ENCODE measurements around the gene SLC16A3. TPM values are rescaled to one million over a fixed set of nuclear protein-coding genes. Genes with fewer than 3 reads are reported as not detected.

The SLC16A3 gene
- polyA plus RNA-seq, 1 donor (not counting 4 experiments of a cell fraction or from before 2014, with no cell fraction given) = 35.7 TPM

DNA sequence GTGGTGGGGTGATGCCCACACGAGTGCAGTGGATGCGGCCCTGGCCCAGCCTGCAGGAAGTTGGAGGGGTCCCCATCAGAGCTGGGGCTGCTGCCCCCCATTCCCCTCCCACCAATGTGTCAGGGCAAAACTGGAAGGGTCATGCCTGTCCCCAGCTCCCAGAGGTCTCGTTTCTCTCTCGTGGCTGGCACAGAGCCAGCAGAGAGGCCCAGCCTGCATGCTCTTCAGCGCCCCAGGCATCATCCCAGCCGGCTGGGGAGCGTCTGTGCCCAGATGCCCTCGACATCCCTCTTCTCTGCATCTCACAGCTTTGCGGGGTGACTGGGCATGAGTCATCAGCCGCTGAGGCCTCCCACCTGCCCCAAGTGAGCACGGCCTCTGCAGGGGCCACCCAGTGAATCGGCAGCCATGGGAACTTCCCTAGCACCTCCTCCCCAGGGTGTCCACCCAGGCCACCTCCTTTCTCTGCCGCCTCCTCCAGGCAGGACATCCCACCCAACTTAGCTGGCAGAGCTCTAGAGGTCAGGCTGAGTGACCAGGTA is 54.4 kb downstream of the SLC16A3 start:
- no peaks in the 10 kb centered on the region for H3K9me3 ChIP-seq (ENCODE audit: control insufficient read depth, low read depth, low read length)
- no peak for TF ChIP-seq CTCF (optimal IDR thresholded peaks at IDR 0.05 in 1 of 3, IDR thresholded peaks at IDR 0.05 in 1 of 3, conservative IDR thresholded peaks at IDR 0.05 in 1 of 3; ENCODE audit: extremely low read depth in 1 of 3, insufficient read depth in 2 of 3, low read length in 3 of 3)
- peaks cover 40% of the 10 kb centered on the region for H3K4me1 ChIP-seq (ENCODE audit: control insufficient read depth, extremely low read depth, insufficient read depth, low read length)
- H3K36me3 ChIP-seq (ENCODE audit: control insufficient read depth in 2 of 2, extremely low read depth in 1 of 2, insufficient read depth in 2 of 2, low read length in 2 of 2) = no peaks in the 10 kb centered on the region
- no peak overlapping the region for H3K4me3 ChIP-seq (ENCODE audit: control insufficient read depth in 2 of 3, extremely low read depth in 1 of 3, insufficient read depth in 2 of 3, low read depth in 1 of 3, low read length in 3 of 3)
- no peaks in the 10 kb centered on the region for H3K79me2 ChIP-seq (ENCODE audit: control insufficient read depth, insufficient read depth, low read length)
- FAIRE-seq (no peak), DNase-seq (ENCODE audit: low read depth, low spot score) (peak; percentile 77)
- H4K20me1 ChIP-seq (ENCODE audit: control insufficient read depth, extremely low read depth, insufficient read depth, low read length) = no peaks in the 10 kb centered on the region
- no peak overlapping the region for H2AFZ ChIP-seq (ENCODE audit: control insufficient read depth, low read length)
- H3K4me2 ChIP-seq (ENCODE audit: control insufficient read depth, extremely low read depth, insufficient read depth, low read depth, low read length) = peak overlapping the region; percentile 22
- dilution Hi-C loops (cut with MboI; ENCODE audit: extremely low pct_ligation_motif_present, low sequenced_read_pairs) = no loop called here
- no peaks in the 10 kb centered on the region for H3K27me3 ChIP-seq (ENCODE audit: control insufficient read depth, extremely low read depth, insufficient read depth, low read length)
- no peaks in the 10 kb centered on the region for H3K9me1 ChIP-seq (ENCODE audit: control insufficient read depth, extremely low read depth, insufficient read depth, low read length)
- no peak overlapping the region for H3K9ac ChIP-seq (ENCODE audit: control insufficient read depth, extremely low read depth, insufficient read depth, low read length)
- peak overlapping the region; percentile 26 for H3K27ac ChIP-seq (ENCODE audit: control insufficient read depth, insufficient read depth, low read length)

DNA sequence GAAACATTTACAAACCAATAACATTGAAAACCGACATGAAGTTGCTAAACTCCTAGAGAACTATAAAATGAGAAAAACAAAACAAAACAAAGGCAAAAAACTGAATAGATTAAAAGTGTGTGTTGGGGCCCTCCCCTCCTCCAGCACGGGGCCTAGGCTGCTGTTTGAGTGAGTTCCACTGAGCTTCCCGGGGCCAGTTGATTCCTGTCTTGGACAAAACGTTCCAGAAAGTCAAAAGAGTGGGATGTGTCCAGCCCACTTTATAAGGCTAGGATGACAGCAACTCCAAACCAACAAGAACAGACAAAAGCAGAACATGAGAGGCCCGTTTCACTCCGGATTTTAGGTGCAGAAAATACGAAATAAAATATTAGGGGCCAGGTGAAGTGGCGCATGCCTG is 56.3 kb downstream of the SLC16A3 start:
- FAIRE-seq (no peak), DNase-seq (ENCODE audit: low read depth, low spot score) (no peak)
- Histone ChIP-seq H3K4me3 (ENCODE audit: control insufficient read depth in 2 of 3, extremely low read depth in 1 of 3, insufficient read depth in 2 of 3, low read depth in 1 of 3, low read length in 3 of 3) (no peak overlapping the region), H3K9me3 (ENCODE audit: control insufficient read depth, low read depth, low read length) (no peaks in the 10 kb centered on the region), H4K20me1 (ENCODE audit: control insufficient read depth, extremely low read depth, insufficient read depth, low read length) (no peaks in the 10 kb centered on the region), H3K9me1 (ENCODE audit: control insufficient read depth, extremely low read depth, insufficient read depth, low read length) (no peaks in the 10 kb centered on the region), H3K27ac (ENCODE audit: control insufficient read depth, insufficient read depth, low read length) (no peak overlapping the region), H3K4me1 (ENCODE audit: control insufficient read depth, extremely low read depth, insufficient read depth, low read length) (peaks cover 45% of the 10 kb centered on the region), H3K36me3 (ENCODE audit: control insufficient read depth in 2 of 2, extremely low read depth in 1 of 2, insufficient read depth in 2 of 2, low read length in 2 of 2) (no peaks in the 10 kb centered on the region), H3K27me3 (ENCODE audit: control insufficient read depth, extremely low read depth, insufficient read depth, low read length) (no peaks in the 10 kb centered on the region), H3K4me2 (ENCODE audit: control insufficient read depth, extremely low read depth, insufficient read depth, low read depth, low read length) (peak overlapping the region; percentile 47), H3K79me2 (ENCODE audit: control insufficient read depth, insufficient read depth, low read length) (no peaks in the 10 kb centered on the region), H2AFZ (ENCODE audit: control insufficient read depth, low read length) (peak overlapping the region; percentile 2), H3K9ac (ENCODE audit: control insufficient read depth, extremely low read depth, insufficient read depth, low read length) (no peak overlapping the region)
- TF ChIP-seq EZH2 (IDR thresholded peaks at IDR 0.05; ENCODE audit: low read length) = no peak
- no peak for TF ChIP-seq CTCF (optimal IDR thresholded peaks at IDR 0.05 in 1 of 3, IDR thresholded peaks at IDR 0.05 in 1 of 3, conservative IDR thresholded peaks at IDR 0.05 in 1 of 3; ENCODE audit: extremely low read depth in 1 of 3, insufficient read depth in 2 of 3, low read length in 3 of 3)
- dilution Hi-C loops (cut with MboI; ENCODE audit: extremely low pct_ligation_motif_present, low sequenced_read_pairs) = no loop called here

Measured in keratinocyte (primary cell).